ENCODE measurements around the gene IGFBP1.
"Not testable (repeated sequence)": the region's sequence is repeated elsewhere in the genome, so short reads cannot be mapped to it uniquely, and the experiment has no call there.

IGFBP1 gene

GRCh38 chr7:45888185-45888992 lies at the start of gene IGFBP1:
Gene IGFBP1, plus strand, starts transcription at chr7:45888488. Its CDS starts 165 bp downstream, at chr7:45888653.
- no peak for DNase-seq (ENCODE audit: low read depth in 2 of 2)

GRCh38 chr7:45838852-45839251 lies 49.4 kb upstream of the IGFBP1 start:
- DNase-seq (ENCODE audit: low read depth in 2 of 2): not testable (repeated sequence)

- not testable (repeated sequence) for DNase-seq (ENCODE audit: low read depth in 2 of 2)
Observed at GRCh38 chr7:45841926-45842717, 46.2 kb upstream of the IGFBP1 start.

- not testable (repeated sequence) for DNase-seq (ENCODE audit: low read depth in 2 of 2)
Observed at GRCh38 chr7:45846536-45846935, 41.8 kb upstream of the IGFBP1 start.

- not testable (repeated sequence) for DNase-seq (ENCODE audit: low read depth in 2 of 2)
Observed at GRCh38 chr7:45848734-45849133, 39.6 kb upstream of the IGFBP1 start.

GRCh38 chr7:45852984-45853383 lies 35.3 kb upstream of the IGFBP1 start:
- not testable (repeated sequence) for DNase-seq (ENCODE audit: low read depth in 2 of 2)

- DNase-seq (ENCODE audit: low read depth in 2 of 2): not testable (repeated sequence)
Observed at GRCh38 chr7:45853491-45853890, 34.8 kb upstream of the IGFBP1 start.

GRCh38 chr7:45855680-45856079 lies 32.6 kb upstream of the IGFBP1 start:
- not testable (repeated sequence) for DNase-seq (ENCODE audit: low read depth in 2 of 2)

- DNase-seq (ENCODE audit: low read depth in 2 of 2): not testable (repeated sequence)
Observed at GRCh38 chr7:45856888-45857287, 31.4 kb upstream of the IGFBP1 start.

GRCh38 chr7:45863715-45864114 lies 24.6 kb upstream of the IGFBP1 start:
- no peak for DNase-seq (ENCODE audit: low read depth in 2 of 2)

- no peak for DNase-seq (ENCODE audit: low read depth in 2 of 2)
Observed at GRCh38 chr7:45865594-45866410, 22.5 kb upstream of the IGFBP1 start.

- no peak for DNase-seq (ENCODE audit: low read depth in 2 of 2)
Observed at GRCh38 chr7:45867471-45867870, 20.8 kb upstream of the IGFBP1 start.

- no peak for DNase-seq (ENCODE audit: low read depth in 2 of 2)
Observed at GRCh38 chr7:45869426-45869825, 18.9 kb upstream of the IGFBP1 start.

GRCh38 chr7:45872116-45873034 lies 15.9 kb upstream of the IGFBP1 start:
- no peak for DNase-seq (ENCODE audit: low read depth in 2 of 2)

- no peak for DNase-seq (ENCODE audit: low read depth in 2 of 2)
Observed at GRCh38 chr7:45873035-45873354, 15.3 kb upstream of the IGFBP1 start, which contains the start of gene CCDC201. Gene CCDC201, minus strand, starts transcription at chr7:45873082. Its CDS starts 75 bp downstream, at chr7:45873007.

- no peak for DNase-seq (ENCODE audit: low read depth in 2 of 2)
Observed at GRCh38 chr7:45873355-45873754, 14.9 kb upstream of the IGFBP1 start.

- no peak for DNase-seq (ENCODE audit: low read depth in 2 of 2)
Observed at GRCh38 chr7:45874408-45875131, 13.7 kb upstream of the IGFBP1 start.

GRCh38 chr7:45876519-45876918 lies 11.8 kb upstream of the IGFBP1 start:
- DNase-seq (ENCODE audit: low read depth in 2 of 2): no peak

- no peak for DNase-seq (ENCODE audit: low read depth in 2 of 2)
Observed at GRCh38 chr7:45878457-45879144, 9.7 kb upstream of the IGFBP1 start.

GRCh38 chr7:45880433-45880860 lies 7.8 kb upstream of the IGFBP1 start:
- no peak for DNase-seq (ENCODE audit: low read depth in 2 of 2)
